ENCODE results near the gene RPS6KA1.

The RPS6KA1 gene

GRCh38 chr1:26530895-26531598 lies 1.5 kb downstream of the RPS6KA1 start:
- Histone ChIP-seq H3K4me3 (ENCODE audit: low read length) (no peak overlapping the region; the same call in 1 of the 2 replicates), H3K27me3 (ENCODE audit: control insufficient read depth, insufficient read depth, low read length) (no peaks in the 10 kb centered on the region), H3K9me3 (ENCODE audit: control insufficient read depth, insufficient read depth, low read length) (no peaks in the 10 kb centered on the region), H3K36me3 (ENCODE audit: control insufficient read depth, insufficient read depth, low read length) (no peaks in the 10 kb centered on the region), H3K27ac (ENCODE audit: low read length) (no peak overlapping the region), H3K4me1 (ENCODE audit: control insufficient read depth, insufficient read depth, low read length) (peaks cover 6% of the 10 kb centered on the region)
- DNase-seq (ENCODE audit: low read depth, low spot score), result no peak
- no CpG with 5 or more reads among the region's 9 CpGs for WGBS (ENCODE audit: insufficient coverage, insufficient read length)

GRCh38 chr1:26531651-26532131 lies 2.1 kb downstream of the RPS6KA1 start:
- no peak overlapping the region for H3K27ac ChIP-seq (ENCODE audit: low read length)
- no CpG with 5 or more reads among the region's 12 CpGs for whole genome bisulfite sequencing (ENCODE audit: insufficient coverage, insufficient read length)
- H3K36me3 ChIP-seq (ENCODE audit: control insufficient read depth, insufficient read depth, low read length), result no peaks in the 10 kb centered on the region
- H3K4me1 ChIP-seq (ENCODE audit: control insufficient read depth, insufficient read depth, low read length), result peaks cover 6% of the 10 kb centered on the region
- H3K4me3 ChIP-seq (ENCODE audit: low read length), result no peak overlapping the region; the same call in 1 of the 2 replicates
- H3K9me3 ChIP-seq (ENCODE audit: control insufficient read depth, insufficient read depth, low read length), result no peaks in the 10 kb centered on the region
- DNase-seq (ENCODE audit: low read depth, low spot score), result no peak
- H3K27me3 ChIP-seq (ENCODE audit: control insufficient read depth, insufficient read depth, low read length), result no peaks in the 10 kb centered on the region

- no CpG with 5 or more reads among the region's 5 CpGs for WGBS (ENCODE audit: insufficient coverage, insufficient read length)
- Histone ChIP-seq H3K27me3 (ENCODE audit: control insufficient read depth, insufficient read depth, low read length) (no peaks in the 10 kb centered on the region), H3K4me3 (ENCODE audit: low read length) (no peak overlapping the region), H3K36me3 (ENCODE audit: control insufficient read depth, insufficient read depth, low read length) (no peaks in the 10 kb centered on the region), H3K27ac (ENCODE audit: low read length) (no peak overlapping the region), H3K9me3 (ENCODE audit: control insufficient read depth, insufficient read depth, low read length) (no peaks in the 10 kb centered on the region), H3K4me1 (ENCODE audit: control insufficient read depth, insufficient read depth, low read length) (peaks cover 6% of the 10 kb centered on the region)
- DNase-seq (ENCODE audit: low read depth, low spot score), result no peak
These were observed 4.5 kb downstream of the RPS6KA1 start for GRCh38 chr1:26533951-26534509.

GRCh38 chr1:26535201-26535600 lies 5.6 kb downstream of the RPS6KA1 start:
- no peak overlapping the region for H3K27ac ChIP-seq (ENCODE audit: low read length)
- H3K4me3 ChIP-seq (ENCODE audit: low read length), result no peak overlapping the region
- no CpG with 5 or more reads among the region's 1 CpG for WGBS (ENCODE audit: insufficient coverage, insufficient read length)
- H3K27me3 ChIP-seq (ENCODE audit: control insufficient read depth, insufficient read depth, low read length), result no peaks in the 10 kb centered on the region
- DNase-seq (ENCODE audit: low read depth, low spot score), result no peak
- H3K36me3 ChIP-seq (ENCODE audit: control insufficient read depth, insufficient read depth, low read length), result no peaks in the 10 kb centered on the region
- no peaks in the 10 kb centered on the region for H3K9me3 ChIP-seq (ENCODE audit: control insufficient read depth, insufficient read depth, low read length)
- H3K4me1 ChIP-seq (ENCODE audit: control insufficient read depth, insufficient read depth, low read length), result peaks cover 6% of the 10 kb centered on the region

- Histone ChIP-seq H3K4me3 (ENCODE audit: low read length) (no peak overlapping the region), H3K4me1 (ENCODE audit: control insufficient read depth, insufficient read depth, low read length) (peaks cover 3% of the 10 kb centered on the region), H3K9me3 (ENCODE audit: control insufficient read depth, insufficient read depth, low read length) (no peaks in the 10 kb centered on the region), H3K36me3 (ENCODE audit: control insufficient read depth, insufficient read depth, low read length) (no peaks in the 10 kb centered on the region), H3K27ac (ENCODE audit: low read length) (no peak overlapping the region), H3K27me3 (ENCODE audit: control insufficient read depth, insufficient read depth, low read length) (no peaks in the 10 kb centered on the region)
- no CpG with 5 or more reads among the region's 5 CpGs for WGBS (ENCODE audit: insufficient coverage, insufficient read length)
- DNase-seq (ENCODE audit: low read depth, low spot score), result no peak
These were observed 6.5 kb downstream of the RPS6KA1 start for GRCh38 chr1:26536081-26536480.

GRCh38 chr1:26536521-26536920 lies 7.0 kb downstream of the RPS6KA1 start:
- no peak for DNase-seq (ENCODE audit: low read depth, low spot score)
- no peak overlapping the region for H3K4me3 ChIP-seq (ENCODE audit: low read length)
- H3K9me3 ChIP-seq (ENCODE audit: control insufficient read depth, insufficient read depth, low read length), result no peaks in the 10 kb centered on the region
- no peak overlapping the region for H3K27ac ChIP-seq (ENCODE audit: low read length)
- WGBS (ENCODE audit: insufficient coverage, insufficient read length), result no CpG with 5 or more reads among the region's 2 CpGs
- peaks cover 4% of the 10 kb centered on the region for H3K4me1 ChIP-seq (ENCODE audit: control insufficient read depth, insufficient read depth, low read length)
- no peaks in the 10 kb centered on the region for H3K36me3 ChIP-seq (ENCODE audit: control insufficient read depth, insufficient read depth, low read length)
- H3K27me3 ChIP-seq (ENCODE audit: control insufficient read depth, insufficient read depth, low read length), result no peaks in the 10 kb centered on the region

GRCh38 chr1:26537951-26538352 lies 8.4 kb downstream of the RPS6KA1 start:
- WGBS (ENCODE audit: insufficient coverage, insufficient read length), result no CpG with 5 or more reads among the region's 2 CpGs
- DNase-seq (ENCODE audit: low read depth, low spot score), result no peak
- no peaks in the 10 kb centered on the region for H3K36me3 ChIP-seq (ENCODE audit: control insufficient read depth, insufficient read depth, low read length)
- H3K4me3 ChIP-seq (ENCODE audit: low read length), result no peak overlapping the region
- H3K27ac ChIP-seq (ENCODE audit: low read length), result no peak overlapping the region
- no peaks in the 10 kb centered on the region for H3K27me3 ChIP-seq (ENCODE audit: control insufficient read depth, insufficient read depth, low read length)
- peaks cover 6% of the 10 kb centered on the region for H3K4me1 ChIP-seq (ENCODE audit: control insufficient read depth, insufficient read depth, low read length)
- no peaks in the 10 kb centered on the region for H3K9me3 ChIP-seq (ENCODE audit: control insufficient read depth, insufficient read depth, low read length)

GRCh38 chr1:26538480-26539412 lies 9.2 kb downstream of the RPS6KA1 start:
- Histone ChIP-seq H3K4me3 (ENCODE audit: low read length) (no peak overlapping the region), H3K4me1 (ENCODE audit: control insufficient read depth, insufficient read depth, low read length) (peaks cover 6% of the 10 kb centered on the region), H3K9me3 (ENCODE audit: control insufficient read depth, insufficient read depth, low read length) (no peaks in the 10 kb centered on the region), H3K36me3 (ENCODE audit: control insufficient read depth, insufficient read depth, low read length) (no peaks in the 10 kb centered on the region), H3K27ac (ENCODE audit: low read length) (no peak overlapping the region), H3K27me3 (ENCODE audit: control insufficient read depth, insufficient read depth, low read length) (no peaks in the 10 kb centered on the region)
- no peak for DNase-seq (ENCODE audit: low read depth, low spot score)
- WGBS (ENCODE audit: insufficient coverage, insufficient read length), result no CpG with 5 or more reads among the region's 14 CpGs

GRCh38 chr1:26539722-26540121 lies 10.2 kb downstream of the RPS6KA1 start:
- no peaks in the 10 kb centered on the region for H3K9me3 ChIP-seq (ENCODE audit: control insufficient read depth, insufficient read depth, low read length)
- H3K36me3 ChIP-seq (ENCODE audit: control insufficient read depth, insufficient read depth, low read length), result no peaks in the 10 kb centered on the region
- no peak overlapping the region for H3K27ac ChIP-seq (ENCODE audit: low read length)
- no peaks in the 10 kb centered on the region for H3K27me3 ChIP-seq (ENCODE audit: control insufficient read depth, insufficient read depth, low read length)
- H3K4me3 ChIP-seq (ENCODE audit: low read length), result no peak overlapping the region
- H3K4me1 ChIP-seq (ENCODE audit: control insufficient read depth, insufficient read depth, low read length), result peaks cover 6% of the 10 kb centered on the region
- DNase-seq (ENCODE audit: low read depth, low spot score), result no peak
- no CpG with 5 or more reads among the region's 6 CpGs for WGBS (ENCODE audit: insufficient coverage, insufficient read length)

- no peaks in the 10 kb centered on the region for H3K9me3 ChIP-seq (ENCODE audit: control insufficient read depth, insufficient read depth, low read length)
- no CpG with 5 or more reads among the region's 3 CpGs for WGBS (ENCODE audit: insufficient coverage, insufficient read length)
- no peaks in the 10 kb centered on the region for H3K36me3 ChIP-seq (ENCODE audit: control insufficient read depth, insufficient read depth, low read length)
- no peak overlapping the region for H3K27ac ChIP-seq (ENCODE audit: low read length)
- H3K27me3 ChIP-seq (ENCODE audit: control insufficient read depth, insufficient read depth, low read length), result no peaks in the 10 kb centered on the region
- H3K4me3 ChIP-seq (ENCODE audit: low read length), result no peak overlapping the region
- DNase-seq (ENCODE audit: low read depth, low spot score), result no peak
- peaks cover 6% of the 10 kb centered on the region for H3K4me1 ChIP-seq (ENCODE audit: control insufficient read depth, insufficient read depth, low read length)
These were observed 10.8 kb downstream of the RPS6KA1 start for GRCh38 chr1:26540351-26540750.
